ENCODE measurements around the gene HECTD1. TPM values are rescaled to one million over a fixed set of nuclear protein-coding genes. Genes with fewer than 3 reads are reported as not detected.
A peak's percentile ranks its signal among the peaks of the same experiment; 100 is the strongest.
"Not testable (repeated sequence)": the region's sequence is repeated elsewhere in the genome, so short reads cannot be mapped to it uniquely, and the experiment has no call there.

Gene HECTD1
- total RNA-seq, 2 experiments from 2014 or later: 105 to 117 TPM

DNA sequence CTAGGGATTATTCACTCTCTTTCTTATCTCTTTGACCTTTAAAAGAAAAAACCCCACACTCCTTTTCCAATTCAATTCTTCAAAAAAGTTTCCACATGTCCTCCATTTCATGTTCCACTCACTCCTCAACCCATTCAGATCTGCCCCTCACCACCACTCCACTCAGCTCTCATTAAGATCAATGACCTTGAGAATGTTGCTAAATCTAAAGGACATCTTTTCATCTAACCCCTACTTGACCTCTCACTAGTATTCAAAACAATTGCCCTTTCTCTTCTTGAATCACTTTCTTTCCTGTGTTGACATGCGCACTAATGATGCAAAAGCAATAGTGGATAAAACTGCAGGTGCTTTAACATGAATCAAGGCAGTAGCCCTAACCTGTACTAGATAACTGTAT is 9.9 kb downstream of the HECTD1 start:
- no peak for ATAC-seq (ENCODE audit: low read depth)
- Mint-ChIP-seq H3K27me3 (no peaks in the 10 kb centered on the region), H3K4me3 (no peak overlapping the region), H3K27ac (no peak overlapping the region), H3K4me1 (peaks cover 43% of the 10 kb centered on the region), H3K9me3 (no peaks in the 10 kb centered on the region), H3K36me3 (peaks cover 37% of the 10 kb centered on the region)
- no peak for DNase-seq
- POLR2A ChIA-PET: interaction anchor here (3.8 kb wide), 1 partner anchor 10 kb away, joined by 14 read pairs; the partner anchor contains the start of gene HECTD1

GRCh38 chr14:31196839-31197492 is 10.6 kb downstream of the HECTD1 start:
- ATAC-seq (ENCODE audit: low read depth) (no peak), DNase-seq (no peak)
- H3K9me3 Mint-ChIP-seq: no peaks in the 10 kb centered on the region
- H3K36me3 Mint-ChIP-seq: peaks cover 37% of the 10 kb centered on the region
- POLR2A ChIA-PET: interaction anchor here (3.8 kb wide), 1 partner anchor 11 kb away, joined by 14 read pairs; the partner anchor contains the start of gene HECTD1
- no peaks in the 10 kb centered on the region for H3K27me3 Mint-ChIP-seq
- no peak overlapping the region for H3K4me3 Mint-ChIP-seq
- H3K4me1 Mint-ChIP-seq: peaks cover 41% of the 10 kb centered on the region
- H3K27ac Mint-ChIP-seq: peak overlapping the region; percentile 9

- Mint-ChIP-seq H3K4me1 (peaks cover 33% of the 10 kb centered on the region), H3K4me3 (no peak overlapping the region), H3K36me3 (peaks cover 33% of the 10 kb centered on the region), H3K27me3 (no peaks in the 10 kb centered on the region), H3K9me3 (no peaks in the 10 kb centered on the region), H3K27ac (no peak overlapping the region)
- POLR2A ChIA-PET: interaction anchor here (3.8 kb wide), 1 partner anchor 13 kb away, joined by 14 read pairs; the partner anchor contains the start of gene HECTD1
- DNase-seq (no peak), ATAC-seq (ENCODE audit: low read depth) (no peak)
Observed at GRCh38 chr14:31194661-31195060, 12.9 kb downstream of the HECTD1 start.

GRCh38 chr14:31194095-31194494 is 13.5 kb downstream of the HECTD1 start:
- no peaks in the 10 kb centered on the region for H3K9me3 Mint-ChIP-seq
- H3K27me3 Mint-ChIP-seq: no peaks in the 10 kb centered on the region
- H3K36me3 Mint-ChIP-seq: peaks cover 32% of the 10 kb centered on the region
- no peak for DNase-seq
- peaks cover 33% of the 10 kb centered on the region for H3K4me1 Mint-ChIP-seq
- ATAC-seq (ENCODE audit: low read depth): no peak
- H3K27ac Mint-ChIP-seq: peak overlapping the region; percentile 30
- no peak overlapping the region for H3K4me3 Mint-ChIP-seq
- POLR2A ChIA-PET: interaction anchor here (3.8 kb wide), 1 partner anchor 14 kb away, joined by 14 read pairs; the partner anchor contains the start of gene HECTD1

DNA sequence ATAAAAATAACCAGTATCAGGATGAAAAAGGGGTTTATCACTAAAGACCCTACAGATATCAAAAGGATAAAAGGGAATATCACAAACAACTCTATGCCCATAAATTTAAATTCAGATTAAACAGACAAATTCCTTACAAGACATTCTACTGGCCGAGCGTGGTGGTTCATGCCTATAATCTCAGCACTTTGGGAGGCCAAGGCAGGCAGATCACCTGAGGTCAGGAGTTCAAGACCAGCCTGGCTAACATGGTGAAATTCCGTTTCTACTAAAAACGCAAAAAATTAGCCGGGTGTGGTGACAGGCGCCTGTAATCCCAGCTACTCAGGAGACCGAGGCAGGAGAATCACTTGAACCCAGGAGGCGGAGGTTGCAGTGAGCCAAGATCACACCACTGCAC is 15.0 kb downstream of the HECTD1 start:
- H3K9me3 Mint-ChIP-seq; DNase-seq; H3K27ac Mint-ChIP-seq; H3K27me3 Mint-ChIP-seq; ATAC-seq (ENCODE audit: low read depth); H3K4me3 Mint-ChIP-seq: not testable (repeated sequence)
- Mint-ChIP-seq H3K4me1 (peaks cover 32% of the 10 kb centered on the region), H3K36me3 (peaks cover 30% of the 10 kb centered on the region)
- POLR2A ChIA-PET: interaction anchor here (0.7 to 1.7 kb wide), 2 partner anchors 14 to 27 kb away, joined by 3 to 4 read pairs; no protein-coding TSS in a partner anchor

- POLR2A ChIA-PET: no interaction called here
- Mint-ChIP-seq H3K4me3 (no peak overlapping the region), H3K4me1 (peaks cover 27% of the 10 kb centered on the region), H3K27me3 (no peaks in the 10 kb centered on the region), H3K27ac (no peak overlapping the region), H3K9me3 (no peaks in the 10 kb centered on the region), H3K36me3 (peaks cover 29% of the 10 kb centered on the region)
- DNase-seq (no peak), ATAC-seq (ENCODE audit: low read depth) (no peak)
Observed at GRCh38 chr14:31190717-31191263, 16.8 kb downstream of the HECTD1 start.

DNA sequence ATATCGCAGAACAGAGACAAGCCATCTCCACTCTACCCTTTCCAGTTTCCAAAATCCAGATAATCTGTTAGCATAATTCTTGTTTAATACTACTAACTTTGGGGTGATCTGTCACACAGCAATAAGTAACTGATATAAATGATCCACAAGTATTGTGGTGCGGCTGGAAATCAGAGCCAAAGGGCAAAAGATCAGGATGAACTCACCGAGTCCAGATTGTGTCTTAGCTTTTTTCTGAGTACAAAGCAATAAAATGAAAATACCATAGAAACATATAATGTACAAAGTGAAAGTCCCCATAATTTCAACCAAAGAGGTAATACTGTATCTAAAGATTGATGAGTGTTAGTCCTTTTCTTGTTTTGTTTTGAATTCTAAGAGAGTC is 17.4 kb downstream of the HECTD1 start:
- Mint-ChIP-seq H3K27ac (no peak overlapping the region), H3K36me3 (peaks cover 31% of the 10 kb centered on the region), H3K4me3 (no peak overlapping the region), H3K9me3 (no peaks in the 10 kb centered on the region), H3K4me1 (peaks cover 23% of the 10 kb centered on the region), H3K27me3 (no peaks in the 10 kb centered on the region)
- DNase-seq: no peak
- POLR2A ChIA-PET: no interaction called here
- ATAC-seq (ENCODE audit: low read depth): no peak

- Mint-ChIP-seq H3K36me3 (peaks cover 32% of the 10 kb centered on the region), H3K27ac (no peak overlapping the region), H3K9me3 (no peaks in the 10 kb centered on the region), H3K27me3 (no peaks in the 10 kb centered on the region), H3K4me1 (peaks cover 18% of the 10 kb centered on the region), H3K4me3 (no peak overlapping the region)
- POLR2A ChIA-PET: no interaction called here
- DNase-seq (no peak), ATAC-seq (ENCODE audit: low read depth) (no peak)
Observed at GRCh38 chr14:31189346-31190218, 18.0 kb downstream of the HECTD1 start.

DNA sequence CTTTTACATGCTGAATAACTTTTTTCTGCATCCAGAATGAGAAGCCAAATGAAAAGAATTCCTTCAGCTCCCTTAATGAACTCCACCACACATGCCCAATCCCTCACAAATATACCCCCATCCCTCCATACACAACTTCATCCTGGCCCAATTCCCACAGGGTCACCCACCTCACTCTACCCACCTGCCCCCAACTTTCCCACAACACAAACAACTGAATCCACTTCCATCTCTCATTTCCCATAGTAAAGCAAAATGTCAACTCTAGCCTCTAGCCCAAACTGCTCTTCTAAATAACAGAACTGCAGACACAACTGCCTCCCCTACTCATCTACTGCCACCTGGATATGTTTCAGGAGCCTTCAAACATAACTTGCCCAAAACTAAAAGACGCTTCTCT is 18.8 kb downstream of the HECTD1 start:
- Mint-ChIP-seq H3K27ac (no peak overlapping the region), H3K9me3 (no peaks in the 10 kb centered on the region), H3K4me3 (no peak overlapping the region), H3K27me3 (no peaks in the 10 kb centered on the region), H3K36me3 (peaks cover 27% of the 10 kb centered on the region), H3K4me1 (peaks cover 13% of the 10 kb centered on the region)
- ATAC-seq (ENCODE audit: low read depth) (no peak), DNase-seq (no peak)
- POLR2A ChIA-PET: no interaction called here

GRCh38 chr14:31182016-31182415 is 25.6 kb downstream of the HECTD1 start:
- H3K4me3 Mint-ChIP-seq; H3K4me1 Mint-ChIP-seq; ATAC-seq (ENCODE audit: low read depth); DNase-seq; H3K27me3 Mint-ChIP-seq; H3K27ac Mint-ChIP-seq; H3K9me3 Mint-ChIP-seq; POLR2A ChIA-PET: not testable (repeated sequence)
- peaks cover 16% of the 10 kb centered on the region for H3K36me3 Mint-ChIP-seq

- H3K4me3 Mint-ChIP-seq: no peak overlapping the region
- no peak overlapping the region for H3K27ac Mint-ChIP-seq
- H3K36me3 Mint-ChIP-seq: peaks cover 18% of the 10 kb centered on the region
- H3K9me3 Mint-ChIP-seq: no peaks in the 10 kb centered on the region
- POLR2A ChIA-PET: interaction anchor here (0.7 to 1.0 kb wide), 2 partner anchors 19 to 1159 kb away, joined by 3 read pairs; no protein-coding TSS in a partner anchor
- ATAC-seq (ENCODE audit: low read depth) (no peak), DNase-seq (no peak)
- no peaks in the 10 kb centered on the region for H3K27me3 Mint-ChIP-seq
- H3K4me1 Mint-ChIP-seq: peaks cover 3% of the 10 kb centered on the region
Observed at GRCh38 chr14:31181271-31181670, 26.3 kb downstream of the HECTD1 start.

GRCh38 chr14:31180299-31181051 is 27.1 kb downstream of the HECTD1 start:
- no peak overlapping the region for H3K4me3 Mint-ChIP-seq
- DNase-seq (no peak), ATAC-seq (ENCODE audit: low read depth) (no peak)
- no peak overlapping the region for H3K27ac Mint-ChIP-seq
- POLR2A ChIA-PET: interaction anchor here (0.6 to 1.0 kb wide), 2 partner anchors 19 to 159 kb away, joined by 3 read pairs; no protein-coding TSS in a partner anchor
- H3K4me1 Mint-ChIP-seq: no peaks in the 10 kb centered on the region
- no peaks in the 10 kb centered on the region for H3K9me3 Mint-ChIP-seq
- no peaks in the 10 kb centered on the region for H3K27me3 Mint-ChIP-seq
- peaks cover 13% of the 10 kb centered on the region for H3K36me3 Mint-ChIP-seq

DNA sequence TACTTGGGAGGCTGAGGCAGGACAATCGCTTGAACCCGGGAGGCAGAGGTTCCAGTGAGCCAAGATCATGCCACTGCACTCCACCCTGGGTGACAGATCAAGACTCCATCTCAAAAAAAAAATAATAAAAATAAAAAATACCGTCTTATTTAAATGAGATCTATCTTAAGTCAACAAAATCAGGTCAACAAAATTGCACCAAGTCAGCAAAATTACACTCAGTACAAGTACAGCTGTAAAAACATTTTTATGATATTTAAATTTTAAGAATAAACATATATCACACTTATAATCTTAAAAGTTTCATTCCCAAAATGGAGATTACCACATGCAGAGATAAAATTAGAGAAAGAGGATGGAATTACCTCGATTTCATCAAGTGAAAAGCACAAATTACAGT is 33.2 kb downstream of the HECTD1 start:
- H3K27me3 Mint-ChIP-seq: no peaks in the 10 kb centered on the region
- no peak overlapping the region for H3K27ac Mint-ChIP-seq
- no peak overlapping the region for H3K4me3 Mint-ChIP-seq
- ATAC-seq (ENCODE audit: low read depth) (no peak), DNase-seq (no peak)
- no peaks in the 10 kb centered on the region for H3K9me3 Mint-ChIP-seq
- POLR2A ChIA-PET: no interaction called here
- peaks cover 35% of the 10 kb centered on the region for H3K36me3 Mint-ChIP-seq
- no peaks in the 10 kb centered on the region for H3K4me1 Mint-ChIP-seq

All from activated naive CD8-positive, alpha-beta T cell treated with anti-CD3 and anti-CD28 coated beads, Interleukin-2, amount 10 ng/mL, durations not matched to agents 7 days and 5 days (primary cell).